DMS 273 (cell line): ENCODE results near the gene FBXL19.

Experiments used
- DNase-seq: peaks from one replicate; lab custom pipeline; 2025; ENCODE audit not compliant: unreplicated experiment; lab: John Stamatoyannopoulos, UW

The FBXL19 gene

GRCh38 chr16:30942426-30942806 is 19.0 kb downstream of the FBXL19 start:
- no peak for DNase-seq

- no peak for DNase-seq
These were observed 21.0 kb downstream of the FBXL19 start for GRCh38 chr16:30944352-30944751.

- DNase-seq = no peak
These were observed 23.5 kb downstream of the FBXL19 start for GRCh38 chr16:30946671-30947540.

GRCh38 chr16:30947541-30947858 is 24.1 kb downstream of the FBXL19 start:
- no peak for DNase-seq

GRCh38 chr16:30947859-30948666 is 24.7 kb downstream of the FBXL19 start:
- DNase-seq = peak; percentile 99

- DNase-seq = peak; percentile 76
These were observed 25.6 kb downstream of the FBXL19 start, which contains the start of gene ORAI3 for GRCh38 chr16:30948667-30949649. TSS of gene ORAI3 (plus strand) at chr16:30949068. CDS start at chr16:30949290, 222 bp downstream.

GRCh38 chr16:30949650-30950515 is 26.5 kb downstream of the FBXL19 start:
- DNase-seq = peak; percentile 67

GRCh38 chr16:30950516-30951065 is 27.2 kb downstream of the FBXL19 start:
- DNase-seq = no peak

- no peak for DNase-seq
These were observed 27.8 kb downstream of the FBXL19 start for GRCh38 chr16:30951193-30951592.

- DNase-seq = peak; percentile 39
These were observed 28.4 kb downstream of the FBXL19 start for GRCh38 chr16:30951750-30952149.

GRCh38 chr16:30953111-30953510 is 29.7 kb downstream of the FBXL19 start:
- no peak for DNase-seq

- peak; percentile 94 for DNase-seq
These were observed 30.2 kb downstream of the FBXL19 start for GRCh38 chr16:30953511-30954124.

- no peak for DNase-seq
These were observed 31.6 kb downstream of the FBXL19 start for GRCh38 chr16:30954993-30955392.

GRCh38 chr16:30956601-30957455 is 33.5 kb downstream of the FBXL19 start:
- peak; percentile 91 for DNase-seq

- peak; percentile 99 for DNase-seq
These were observed 34.2 kb downstream of the FBXL19 start, which contains the start of gene SETD1A for GRCh38 chr16:30957456-30958174. TSS of gene SETD1A (plus strand) at chr16:30957754. CDS start at chr16:30958732, 978 bp downstream.

- peak; percentile 89 for DNase-seq
These were observed 35.1 kb downstream of the FBXL19 start for GRCh38 chr16:30958175-30959079.
